Epidermal melanocyte (primary cell): ENCODE data around the gene DRD3.

ENCODE experiments used
- DNase-seq: peaks from one replicate; pipeline ENCODE4 v3.0.0; 2011; ENCODE audit warnings: low spot score; ENCODE audit not compliant: insufficient read length

DRD3 gene

GRCh38 chr3:114079761-114080160 lies 99.1 kb downstream of the DRD3 start:
- no peak for DNase-seq

GRCh38 chr3:114078126-114078525 lies 100.7 kb downstream of the DRD3 start:
- no peak for DNase-seq
